ENCODE measurements around the gene SGPP1.
A peak's percentile ranks its signal among the peaks of the same experiment; 100 is the strongest.
"Not testable (repeated sequence)": the region's sequence is repeated elsewhere in the genome, so short reads cannot be mapped to it uniquely, and the experiment has no call there.

The SGPP1 gene

DNA sequence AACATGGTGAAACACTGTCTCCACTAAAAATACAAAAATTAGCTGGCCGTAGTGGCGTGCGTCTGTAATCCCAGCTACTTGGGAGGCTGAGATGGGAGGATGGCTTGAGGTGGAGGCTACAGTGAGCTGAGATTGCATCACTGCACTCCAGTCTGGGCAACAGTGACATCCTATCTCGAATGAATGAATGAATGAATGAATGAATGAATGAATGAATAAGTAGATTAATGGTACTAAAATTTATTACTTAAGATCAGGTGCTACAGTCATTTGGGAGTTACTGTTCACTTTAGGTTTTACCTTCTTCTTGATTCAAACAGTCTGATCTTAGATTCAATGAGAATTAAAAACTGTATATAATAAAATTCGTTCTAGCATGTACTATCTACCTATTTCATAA lies 54.6 kb downstream of the SGPP1 start:
- H3K36me3 Mint-ChIP-seq (ENCODE audit: low read depth), result peaks cover 4% of the 10 kb centered on the region
- H3K27ac Mint-ChIP-seq, result no peak overlapping the region
- H3K4me3 Mint-ChIP-seq, result no peak overlapping the region
- H3K27me3 Mint-ChIP-seq (ENCODE audit: low read depth), result no peaks in the 10 kb centered on the region
- no peaks in the 10 kb centered on the region for H3K9me3 Mint-ChIP-seq
- no peaks in the 10 kb centered on the region for H3K4me1 Mint-ChIP-seq (ENCODE audit: low read depth)

DNA sequence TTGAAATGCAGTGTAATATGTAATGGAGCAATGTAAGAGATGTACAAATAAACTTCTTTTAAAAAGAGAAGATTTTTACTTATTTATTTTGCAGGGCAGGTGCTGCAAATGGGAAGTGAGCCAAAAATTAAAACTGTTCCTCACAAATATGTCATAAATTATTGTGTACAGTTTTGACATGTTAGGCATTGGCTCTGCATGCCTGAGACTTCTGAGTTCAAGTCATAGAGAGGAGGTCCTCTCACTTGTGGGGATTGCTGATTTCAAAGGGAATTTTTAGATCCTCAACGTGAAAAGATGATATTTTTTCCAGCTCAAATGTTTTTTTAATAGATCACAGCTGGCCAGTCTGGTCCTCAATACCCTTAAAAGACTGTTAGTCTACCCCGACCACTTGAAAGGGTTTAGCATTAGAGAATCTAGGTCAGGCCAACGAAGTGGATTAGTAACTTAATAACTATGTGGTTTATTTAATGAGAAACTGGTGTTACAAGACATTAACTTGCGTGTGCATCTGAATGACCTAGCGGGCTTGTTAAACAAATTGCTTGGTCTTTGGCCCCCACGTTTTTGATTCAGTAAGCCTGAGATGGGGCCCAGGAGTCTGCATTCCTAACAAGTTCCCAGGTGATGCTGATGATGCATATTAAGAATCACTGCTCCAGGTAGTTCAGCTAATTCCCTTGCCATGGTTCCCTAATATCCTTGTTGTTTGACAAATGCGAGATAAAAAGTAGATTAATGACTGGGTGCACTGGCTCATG lies 55.3 kb downstream of the SGPP1 start:
- Mint-ChIP-seq H3K4me3 (no peak overlapping the region), H3K36me3 (ENCODE audit: low read depth) (peaks cover 2% of the 10 kb centered on the region), H3K27me3 (ENCODE audit: low read depth) (no peaks in the 10 kb centered on the region), H3K27ac (no peak overlapping the region), H3K4me1 (ENCODE audit: low read depth) (no peaks in the 10 kb centered on the region), H3K9me3 (no peaks in the 10 kb centered on the region)

DNA sequence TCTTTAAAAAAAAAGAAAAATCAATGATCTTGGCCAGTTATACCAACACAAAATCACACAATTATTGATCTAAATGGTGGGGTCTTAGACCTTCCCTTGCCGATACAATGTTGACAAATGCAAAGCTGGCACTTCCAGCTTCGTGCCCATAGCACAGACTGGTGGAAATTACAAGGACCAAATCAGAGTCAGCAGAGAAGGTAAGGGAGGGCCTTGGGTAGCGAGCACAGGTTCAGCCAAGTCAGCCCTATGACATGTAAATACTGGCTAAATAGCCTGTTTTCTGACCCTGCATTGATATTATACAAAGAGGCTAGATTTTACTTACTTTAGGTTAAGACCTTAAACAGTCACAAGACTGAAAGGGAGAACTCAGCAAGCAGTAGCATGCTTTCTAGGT lies 55.9 kb downstream of the SGPP1 start:
- no peak overlapping the region for H3K4me3 Mint-ChIP-seq
- H3K9me3 Mint-ChIP-seq, result no peaks in the 10 kb centered on the region
- H3K27ac Mint-ChIP-seq, result no peak overlapping the region
- peaks cover 2% of the 10 kb centered on the region for H3K36me3 Mint-ChIP-seq (ENCODE audit: low read depth)
- H3K27me3 Mint-ChIP-seq (ENCODE audit: low read depth), result no peaks in the 10 kb centered on the region
- no peaks in the 10 kb centered on the region for H3K4me1 Mint-ChIP-seq (ENCODE audit: low read depth)

DNA sequence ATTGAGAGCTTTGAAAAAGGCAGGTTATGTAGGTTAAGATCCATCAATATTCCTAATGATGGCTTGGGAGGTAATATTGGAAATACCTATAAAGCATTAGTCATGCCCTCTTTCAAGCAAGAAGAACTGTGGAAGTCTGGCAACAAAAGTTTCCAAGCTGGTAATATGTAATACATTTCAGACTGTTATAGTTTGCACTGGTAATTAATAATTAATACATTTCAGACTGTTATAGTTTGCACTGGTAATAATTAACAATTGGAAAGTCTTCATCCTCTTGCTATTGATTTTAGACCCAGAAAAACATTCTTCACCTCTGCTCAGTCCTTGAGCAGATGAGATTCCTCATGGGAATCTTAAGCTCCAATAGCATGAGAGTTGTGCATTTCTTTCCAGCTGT lies 57.2 kb downstream of the SGPP1 start:
- no peak overlapping the region for H3K4me3 Mint-ChIP-seq
- no peak overlapping the region for H3K27ac Mint-ChIP-seq
- H3K4me1 Mint-ChIP-seq (ENCODE audit: low read depth), result no peaks in the 10 kb centered on the region
- no peaks in the 10 kb centered on the region for H3K27me3 Mint-ChIP-seq (ENCODE audit: low read depth)
- no peaks in the 10 kb centered on the region for H3K36me3 Mint-ChIP-seq (ENCODE audit: low read depth)
- H3K9me3 Mint-ChIP-seq, result no peaks in the 10 kb centered on the region

DNA sequence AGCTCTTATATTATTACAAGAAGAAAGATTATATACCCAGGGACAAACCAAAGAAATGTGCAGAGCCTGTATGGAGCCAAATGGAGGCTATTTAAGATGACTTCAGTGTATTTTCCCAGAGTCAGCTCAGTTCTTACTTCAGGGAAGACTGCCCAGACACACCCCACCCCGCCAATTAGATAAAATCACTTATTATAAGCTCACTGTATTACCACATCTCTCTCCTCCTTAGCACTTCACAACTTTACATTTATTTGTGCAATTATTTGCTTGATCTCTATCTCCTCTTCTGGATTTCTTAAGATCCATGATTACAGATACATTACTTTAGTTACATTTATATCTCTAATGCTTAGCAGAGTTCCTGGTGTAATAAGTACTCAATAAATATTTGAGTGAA lies 61.5 kb downstream of the SGPP1 start:
- Mint-ChIP-seq H3K9me3 (no peaks in the 10 kb centered on the region), H3K4me3 (no peak overlapping the region), H3K27me3 (ENCODE audit: low read depth) (no peaks in the 10 kb centered on the region), H3K27ac (no peak overlapping the region), H3K36me3 (ENCODE audit: low read depth) (no peaks in the 10 kb centered on the region), H3K4me1 (ENCODE audit: low read depth) (no peaks in the 10 kb centered on the region)

DNA sequence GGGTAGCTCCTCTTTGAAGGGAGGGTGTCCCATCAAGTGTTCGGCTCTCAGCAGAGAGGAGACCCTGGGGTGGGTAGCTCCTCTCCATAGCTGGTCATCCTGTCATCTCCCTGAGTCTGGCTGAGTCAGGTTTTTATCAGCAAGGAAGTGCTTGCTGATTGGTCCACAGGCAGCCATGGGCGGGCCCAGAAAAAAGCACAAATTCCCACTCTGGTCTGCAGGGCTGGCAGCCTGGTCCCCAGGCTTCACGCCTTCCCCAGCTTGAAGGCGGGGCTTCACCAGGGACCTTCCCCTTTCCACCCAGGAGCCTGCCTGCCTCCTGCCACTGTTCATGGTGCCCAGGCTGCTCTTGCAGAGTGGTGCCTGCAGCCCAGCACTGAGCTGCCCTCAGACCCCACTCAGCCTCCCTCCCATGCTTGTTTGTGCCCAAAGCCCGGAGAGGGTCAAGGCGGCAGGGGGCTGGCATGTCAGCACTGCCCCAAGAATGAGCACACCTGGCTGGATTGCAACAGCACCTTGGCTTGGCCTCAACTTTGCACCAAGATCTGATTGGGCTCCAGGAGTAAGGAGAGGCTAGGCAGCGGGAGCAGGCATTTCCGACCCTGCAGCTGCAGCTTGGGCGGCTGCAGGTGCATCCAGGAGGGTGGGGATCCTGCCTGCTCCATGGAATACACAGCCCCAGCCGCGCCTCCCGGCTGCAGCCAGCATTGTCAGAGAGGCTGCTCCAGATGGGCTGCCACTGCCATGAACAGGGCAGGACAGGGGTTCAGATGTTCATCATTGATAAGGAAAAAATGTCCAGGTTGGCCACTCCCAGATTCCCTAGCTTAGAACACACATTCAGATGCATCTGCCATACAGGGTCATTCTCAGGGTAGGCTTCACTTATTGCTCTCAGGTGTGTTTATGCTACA lies 64.2 kb downstream of the SGPP1 start:
- Mint-ChIP-seq H3K9me3 (no peaks in the 10 kb centered on the region), H3K27me3 (ENCODE audit: low read depth) (no peaks in the 10 kb centered on the region), H3K27ac (no peak overlapping the region), H3K4me3 (no peak overlapping the region), H3K4me1 (ENCODE audit: low read depth) (no peaks in the 10 kb centered on the region), H3K36me3 (ENCODE audit: low read depth) (no peaks in the 10 kb centered on the region)

DNA sequence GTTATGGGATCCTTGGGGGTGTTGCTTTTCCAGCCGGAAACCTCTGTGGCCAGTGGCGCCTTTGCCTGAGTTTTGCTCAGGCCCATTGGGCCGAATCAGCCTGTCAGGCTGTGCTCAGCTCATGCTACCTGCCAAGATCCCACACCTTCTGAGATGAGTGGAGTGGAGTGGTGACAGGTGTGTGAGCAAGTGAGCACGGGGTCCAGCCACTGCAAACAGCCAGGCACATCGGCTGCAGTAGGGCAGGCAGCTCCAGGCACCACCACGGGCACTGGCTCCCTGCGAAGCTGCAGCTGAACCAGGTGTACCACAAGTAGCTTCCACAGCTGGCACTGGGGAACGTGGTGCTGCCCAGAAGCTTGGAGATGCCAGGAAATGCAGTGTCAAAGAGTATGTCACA lies 65.1 kb downstream of the SGPP1 start:
- no peaks in the 10 kb centered on the region for H3K27me3 Mint-ChIP-seq (ENCODE audit: low read depth)
- H3K4me3 Mint-ChIP-seq, result no peak overlapping the region
- H3K9me3 Mint-ChIP-seq, result no peaks in the 10 kb centered on the region
- H3K27ac Mint-ChIP-seq, result no peak overlapping the region
- no peaks in the 10 kb centered on the region for H3K4me1 Mint-ChIP-seq (ENCODE audit: low read depth)
- no peaks in the 10 kb centered on the region for H3K36me3 Mint-ChIP-seq (ENCODE audit: low read depth)

DNA sequence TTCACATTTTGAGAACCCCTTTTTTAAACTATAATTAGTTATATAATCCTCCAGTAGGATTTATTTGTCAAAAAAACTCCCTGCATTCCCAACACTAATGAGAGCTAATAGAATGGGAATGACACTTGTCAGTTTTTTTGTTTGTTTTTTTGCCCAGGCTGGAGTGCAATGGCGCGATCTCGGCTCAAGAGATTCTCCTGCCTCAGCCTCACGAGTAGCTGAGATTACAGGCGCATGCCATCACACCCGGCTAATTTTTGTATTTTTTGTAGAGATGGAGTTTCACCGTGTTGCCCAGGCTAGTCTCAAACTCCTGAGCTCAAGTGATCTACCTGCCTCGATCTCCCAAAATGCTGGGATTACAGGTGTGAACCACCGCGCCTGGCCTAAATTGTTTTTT lies 66.0 kb downstream of the SGPP1 start:
- H3K27me3 Mint-ChIP-seq (ENCODE audit: low read depth), result not testable (repeated sequence)

DNA sequence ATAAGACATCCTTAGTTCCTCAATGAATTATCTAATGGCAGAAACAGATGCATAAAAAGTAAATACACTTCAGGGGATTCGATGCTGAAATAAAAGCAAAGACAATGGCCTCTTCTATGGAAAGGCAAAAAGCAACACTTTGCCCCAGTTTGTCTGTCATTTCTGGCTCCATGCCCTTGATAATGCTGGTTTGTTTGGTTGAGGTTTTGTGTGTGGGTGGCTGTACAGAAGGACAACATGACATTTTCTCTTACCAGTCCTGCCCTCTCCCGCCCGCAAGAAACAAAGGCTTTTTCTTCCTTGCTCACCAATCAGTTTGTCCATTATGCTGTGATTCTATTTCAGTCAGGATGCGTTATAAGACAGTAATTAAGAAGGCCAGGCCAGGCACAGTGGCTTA lies 68.1 kb downstream of the SGPP1 start:
- H3K4me3 Mint-ChIP-seq, result no peak overlapping the region
- no peak overlapping the region for H3K27ac Mint-ChIP-seq
- no peaks in the 10 kb centered on the region for H3K4me1 Mint-ChIP-seq (ENCODE audit: low read depth)
- no peaks in the 10 kb centered on the region for H3K27me3 Mint-ChIP-seq (ENCODE audit: low read depth)
- H3K9me3 Mint-ChIP-seq, result no peaks in the 10 kb centered on the region
- H3K36me3 Mint-ChIP-seq (ENCODE audit: low read depth), result no peaks in the 10 kb centered on the region

More for the DNA sequence above, 66.0 kb downstream of the SGPP1 start:
- H3K4me1 Mint-ChIP-seq (ENCODE audit: low read depth); H3K4me3 Mint-ChIP-seq; H3K27ac Mint-ChIP-seq; H3K36me3 Mint-ChIP-seq (ENCODE audit: low read depth); H3K9me3 Mint-ChIP-seq: not testable (repeated sequence)

DNA sequence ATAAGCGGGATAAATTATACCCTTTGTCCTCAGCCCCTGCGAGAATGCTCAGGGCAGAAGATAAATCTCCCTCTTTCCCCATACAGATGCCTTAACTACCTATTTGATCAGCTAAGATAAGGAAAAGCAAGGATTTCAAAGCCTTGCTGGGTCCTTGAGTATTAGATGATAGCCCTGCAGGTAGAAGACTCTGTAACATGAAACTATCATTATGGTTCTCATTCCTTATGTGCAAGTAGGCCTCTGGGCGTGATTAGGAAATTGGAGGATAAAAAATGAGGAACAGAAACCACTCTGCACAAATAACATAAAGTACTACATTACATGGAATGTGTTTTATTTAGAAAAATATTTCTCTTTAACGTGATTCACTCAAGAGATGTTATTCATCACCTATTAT lies 71.7 kb downstream of the SGPP1 start:
- H3K27ac Mint-ChIP-seq, result no peak overlapping the region

DNA sequence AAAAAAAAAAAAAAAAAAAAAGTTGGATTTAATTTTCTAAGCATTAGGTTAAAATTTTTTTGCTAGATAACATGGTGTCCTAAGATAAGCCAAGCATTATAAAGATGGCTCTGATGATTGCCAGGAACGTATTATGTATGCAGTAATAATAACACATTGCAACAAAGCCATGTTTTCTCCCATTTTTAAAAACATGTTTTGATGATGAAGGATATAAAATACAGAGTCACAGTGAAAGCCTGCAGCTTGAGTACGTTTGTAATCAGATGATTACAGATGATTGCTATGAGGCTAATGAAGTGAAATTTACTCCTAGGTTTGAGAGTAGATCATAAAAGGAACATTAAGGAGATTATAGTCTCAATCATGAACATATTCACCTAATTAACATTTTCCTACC lies 72.9 kb downstream of the SGPP1 start:
- Mint-ChIP-seq H3K4me3 (no peak overlapping the region), H3K36me3 (ENCODE audit: low read depth) (peaks cover 8% of the 10 kb centered on the region), H3K4me1 (ENCODE audit: low read depth) (peaks cover 14% of the 10 kb centered on the region), H3K27me3 (ENCODE audit: low read depth) (no peaks in the 10 kb centered on the region), H3K9me3 (no peaks in the 10 kb centered on the region), H3K27ac (no peak overlapping the region)

More for the DNA sequence above, 71.7 kb downstream of the SGPP1 start:
- Mint-ChIP-seq H3K4me1 (ENCODE audit: low read depth) (peaks cover 5% of the 10 kb centered on the region), H3K36me3 (ENCODE audit: low read depth) (peaks cover 5% of the 10 kb centered on the region), H3K27me3 (ENCODE audit: low read depth) (no peaks in the 10 kb centered on the region), H3K9me3 (no peaks in the 10 kb centered on the region), H3K4me3 (no peak overlapping the region)

DNA sequence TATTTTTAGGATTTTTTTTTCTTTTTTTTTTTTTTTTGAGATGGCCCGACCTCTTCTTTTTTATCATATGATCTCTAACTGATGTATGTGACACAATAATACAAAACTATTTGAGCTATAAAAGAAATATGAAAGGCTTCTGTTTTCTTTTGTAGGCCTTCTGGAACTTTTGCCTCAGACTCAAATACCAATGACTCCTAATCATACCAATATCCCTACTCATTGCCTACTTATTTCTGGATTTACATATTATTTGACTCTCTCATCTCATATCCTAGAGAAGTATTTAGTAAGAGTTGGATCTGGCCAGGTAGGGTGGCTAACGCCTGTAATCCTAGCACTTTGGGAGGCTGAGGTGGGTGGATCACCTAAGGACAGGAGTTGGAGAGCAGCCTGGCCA lies 73.5 kb downstream of the SGPP1 start:
- H3K4me3 Mint-ChIP-seq, result no peak overlapping the region
- H3K27me3 Mint-ChIP-seq (ENCODE audit: low read depth), result no peaks in the 10 kb centered on the region
- peaks cover 8% of the 10 kb centered on the region for H3K36me3 Mint-ChIP-seq (ENCODE audit: low read depth)
- H3K4me1 Mint-ChIP-seq (ENCODE audit: low read depth), result peaks cover 17% of the 10 kb centered on the region
- H3K9me3 Mint-ChIP-seq, result no peaks in the 10 kb centered on the region
- no peak overlapping the region for H3K27ac Mint-ChIP-seq

DNA sequence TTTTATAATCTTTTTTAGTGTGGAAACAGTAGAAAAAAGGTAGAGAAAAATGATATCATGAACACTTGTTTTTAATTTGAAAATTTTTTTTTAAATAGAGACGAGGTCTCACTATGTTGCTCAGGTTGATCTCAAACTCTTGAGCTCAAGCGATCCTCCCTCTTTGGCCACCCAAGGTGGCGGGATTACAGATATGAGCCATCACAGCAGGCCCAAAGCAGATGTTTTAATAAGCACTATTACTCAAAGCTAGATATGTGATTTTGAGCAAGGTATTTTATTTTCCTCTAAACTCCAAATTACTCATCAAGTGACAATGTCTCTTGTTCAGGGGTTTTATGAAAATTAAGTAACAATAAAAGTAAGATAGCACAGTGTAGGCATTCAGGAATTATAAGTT lies 75.5 kb downstream of the SGPP1 start:
- Mint-ChIP-seq H3K27ac (peak overlapping the region; percentile 26), H3K4me1 (ENCODE audit: low read depth) (peaks cover 17% of the 10 kb centered on the region), H3K4me3 (no peak overlapping the region), H3K36me3 (ENCODE audit: low read depth) (peaks cover 8% of the 10 kb centered on the region), H3K27me3 (ENCODE audit: low read depth) (no peaks in the 10 kb centered on the region), H3K9me3 (no peaks in the 10 kb centered on the region)

DNA sequence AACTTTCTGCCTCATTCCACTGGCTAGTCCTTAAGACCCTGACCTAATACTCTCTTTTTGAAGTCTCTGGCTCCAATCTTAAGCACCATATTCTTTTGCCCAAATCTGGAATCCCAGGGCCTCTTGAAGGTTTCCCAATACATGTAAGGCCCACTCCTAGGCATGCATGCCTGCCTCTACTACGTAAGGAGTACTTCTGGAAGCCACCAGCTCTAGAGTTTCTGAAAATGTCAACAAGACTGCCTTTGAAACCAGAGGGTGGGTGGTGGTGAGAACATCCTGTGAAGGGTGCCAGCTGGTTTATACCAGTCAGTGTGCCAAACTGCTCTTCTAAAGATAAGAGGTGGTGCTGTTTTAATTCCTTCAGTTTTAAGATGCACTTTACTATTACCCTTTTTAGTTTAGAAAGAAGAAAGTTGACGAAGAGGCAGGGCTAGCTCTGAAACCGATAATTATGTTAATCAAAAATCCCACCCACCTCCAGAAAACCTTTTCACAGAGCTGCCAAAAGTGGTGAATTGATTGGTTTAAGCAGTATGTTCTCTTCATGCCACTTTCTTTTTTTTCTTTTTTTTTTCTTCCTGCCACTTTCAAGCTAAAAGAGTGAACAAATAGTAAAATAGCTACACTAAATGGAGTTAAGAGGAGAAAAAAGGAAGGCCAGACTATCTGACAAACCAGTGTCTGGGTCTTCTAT lies 77.5 kb downstream of the SGPP1 start:
- Mint-ChIP-seq H3K36me3 (ENCODE audit: low read depth) (peaks cover 8% of the 10 kb centered on the region), H3K27ac (peak overlapping the region; percentile 89), H3K27me3 (ENCODE audit: low read depth) (no peaks in the 10 kb centered on the region), H3K4me3 (peak overlapping the region; percentile 22), H3K4me1 (ENCODE audit: low read depth) (peaks cover 17% of the 10 kb centered on the region), H3K9me3 (no peaks in the 10 kb centered on the region)

Data from T-helper 1 cell treated with Interleukin-12 subunit alpha and Interleukin-12 subunit beta and Interleukin-4 antibody, amounts not matched to agents 30 μg/mL and 1 μg/mL, for 36 hours (primary cell).